Body of pancreas (tissue), 4 donors: Measurements from ENCODE around the gene MRFAP1L1.

ENCODE experiments used
- POLR2A ChIP-seq, 3 donors: fragments of 450-650 bp; IDR thresholded peaks; one replicate each; pipeline ENCODE4 v1.6.1; 2016; ENCODE audit warnings: antibody characterized with exemption in 3 of 3, mild to moderate bottlenecking in 2 of 3
- TF ChIP-seq, protein P1 (sequence below), 7 experiments: fragments of 450-650 bp in 4 of 7; fragments of 200-600 bp in 3 of 7; sonication (generic) in 3 of 7; IDR thresholded peaks; one replicate each; pipeline ENCODE4 v1.5.1; 2016 to 2019; ENCODE audit warnings: antibody characterized with exemption in 7 of 7

DNA sequence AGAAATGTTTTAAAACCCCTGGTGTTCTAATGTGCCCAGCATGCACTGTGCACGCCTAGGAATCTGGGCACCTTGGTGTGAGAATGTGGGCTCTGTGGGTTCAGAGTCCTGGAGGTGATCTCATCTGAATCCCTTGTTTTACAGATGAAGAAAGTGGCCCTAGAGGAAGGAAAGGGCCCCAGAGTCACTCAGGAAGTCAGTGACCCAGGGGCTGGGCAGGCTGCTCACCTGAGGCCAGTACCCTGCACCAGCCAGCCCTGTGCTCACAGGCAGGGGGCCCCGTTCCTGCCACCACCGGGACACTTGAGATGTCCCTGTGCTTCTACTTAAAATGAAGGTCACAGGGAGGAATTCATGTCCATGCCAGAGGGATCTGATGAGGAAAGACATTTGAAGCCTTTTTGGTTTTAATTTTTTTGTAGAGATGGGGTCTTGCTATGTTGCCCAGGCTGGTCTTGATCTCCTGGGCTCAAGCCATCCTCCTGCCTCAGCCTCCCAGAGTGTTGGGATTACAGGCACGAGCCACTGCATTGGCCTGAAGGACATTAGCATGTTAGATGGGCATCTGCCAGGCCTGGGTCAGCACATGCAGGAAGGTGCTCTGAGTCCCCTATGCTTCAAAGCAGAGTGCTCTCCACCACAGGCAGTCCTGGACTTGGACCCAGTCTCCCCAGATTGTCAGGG lies 23.4 kb downstream of the MRFAP1L1 start:
- TF ChIP-seq, protein P1, sequence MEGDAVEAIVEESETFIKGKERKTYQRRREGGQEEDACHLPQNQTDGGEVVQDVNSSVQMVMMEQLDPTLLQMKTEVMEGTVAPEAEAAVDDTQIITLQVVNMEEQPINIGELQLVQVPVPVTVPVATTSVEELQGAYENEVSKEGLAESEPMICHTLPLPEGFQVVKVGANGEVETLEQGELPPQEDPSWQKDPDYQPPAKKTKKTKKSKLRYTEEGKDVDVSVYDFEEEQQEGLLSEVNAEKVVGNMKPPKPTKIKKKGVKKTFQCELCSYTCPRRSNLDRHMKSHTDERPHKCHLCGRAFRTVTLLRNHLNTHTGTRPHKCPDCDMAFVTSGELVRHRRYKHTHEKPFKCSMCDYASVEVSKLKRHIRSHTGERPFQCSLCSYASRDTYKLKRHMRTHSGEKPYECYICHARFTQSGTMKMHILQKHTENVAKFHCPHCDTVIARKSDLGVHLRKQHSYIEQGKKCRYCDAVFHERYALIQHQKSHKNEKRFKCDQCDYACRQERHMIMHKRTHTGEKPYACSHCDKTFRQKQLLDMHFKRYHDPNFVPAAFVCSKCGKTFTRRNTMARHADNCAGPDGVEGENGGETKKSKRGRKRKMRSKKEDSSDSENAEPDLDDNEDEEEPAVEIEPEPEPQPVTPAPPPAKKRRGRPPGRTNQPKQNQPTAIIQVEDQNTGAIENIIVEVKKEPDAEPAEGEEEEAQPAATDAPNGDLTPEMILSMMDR (IDR thresholded peaks at IDR 0.05), result no peak
- TF ChIP-seq POLR2A (IDR thresholded peaks at IDR 0.05), result no peak
